SK-N-SH treated with all-trans-retinoic acid at 6 μM for 48 hours (cell line): ENCODE results near the gene HOMEZ.

ENCODE experiments used
- ARNTL ChIP-seq: fragments of 450-650 bp; formaldehyde crosslinking; IDR thresholded peaks from 2 replicates; pipeline ENCODE4 v1.5.0; 2020; ENCODE audit warnings: low read depth, mild to moderate bottlenecking, moderate library complexity, borderline replicate concordance
- ISL1 ChIP-seq: fragments of 250-450 bp; sonication (Bioruptor Pico); IDR thresholded peaks from 2 replicates; pipeline ENCODE4 v2.1.2; 2022; ENCODE audit warnings: mild to moderate bottlenecking, moderate library complexity
- PPARA ChIP-seq: fragments of 250-450 bp; sonication (Bioruptor Pico); IDR thresholded peaks from 2 replicates; pipeline ENCODE4 v1.5.0; 2020; ENCODE audit warnings: mild to moderate bottlenecking, borderline replicate concordance
- RARB ChIP-seq: fragments of 250-450 bp; sonication (Bioruptor Pico); IDR thresholded peaks from 2 replicates; pipeline ENCODE4 v1.8.0; 2021; ENCODE audit warnings: mild to moderate bottlenecking, moderate library complexity
- TCF4 ChIP-seq: fragments of 250-450 bp; sonication (Bioruptor Pico); IDR thresholded peaks from 2 replicates; pipeline ENCODE4 v1.8.0; 2021; ENCODE audit warnings: mild to moderate bottlenecking, moderate library complexity, borderline replicate concordance
- TSHZ2 ChIP-seq: fragments of 250-450 bp; sonication (Bioruptor Pico); IDR thresholded peaks from 2 replicates; pipeline ENCODE4 v1.5.0; 2020; ENCODE audit warnings: mild to moderate bottlenecking, moderate library complexity
- ZC3H10 ChIP-seq: fragments of 250-450 bp; sonication (Bioruptor Pico); IDR thresholded peaks from 2 replicates; pipeline ENCODE4 v1.5.1; 2021; ENCODE audit warnings: mild to moderate bottlenecking, moderate library complexity
- ZFP30 ChIP-seq: fragments of 450-650 bp; formaldehyde crosslinking; IDR thresholded peaks from 2 replicates; pipeline ENCODE4 v1.5.0; 2022; ENCODE audit warnings: mild to moderate bottlenecking, moderate library complexity
- ZNF565 ChIP-seq: fragments of 450-650 bp; formaldehyde crosslinking; conservative IDR thresholded peaks from 2 replicates; pipeline ENCODE4 v1.5.0; 2020; ENCODE audit warnings: low read depth, mild to moderate bottlenecking, moderate library complexity
- ZNF8 ChIP-seq: fragments of 450-650 bp; formaldehyde crosslinking; IDR thresholded peaks from 2 replicates; pipeline ENCODE4 v1.5.0; 2020; ENCODE audit warnings: mild to moderate bottlenecking, moderate library complexity
- TF ChIP-seq, protein P1 (sequence below): fragments of 250-450 bp; sonication (Bioruptor Pico); IDR thresholded peaks from 2 replicates; pipeline ENCODE4 v1.8.0; 2020; ENCODE audit warnings: mild to moderate bottlenecking, moderate library complexity, borderline replicate concordance
- TF ChIP-seq, protein P2 (sequence below): fragments of 250-450 bp; sonication (Bioruptor Pico); IDR thresholded peaks from 2 replicates; pipeline ENCODE4 v1.5.1; 2020; ENCODE audit warnings: low read depth, mild to moderate bottlenecking, moderate library complexity

DNA sequence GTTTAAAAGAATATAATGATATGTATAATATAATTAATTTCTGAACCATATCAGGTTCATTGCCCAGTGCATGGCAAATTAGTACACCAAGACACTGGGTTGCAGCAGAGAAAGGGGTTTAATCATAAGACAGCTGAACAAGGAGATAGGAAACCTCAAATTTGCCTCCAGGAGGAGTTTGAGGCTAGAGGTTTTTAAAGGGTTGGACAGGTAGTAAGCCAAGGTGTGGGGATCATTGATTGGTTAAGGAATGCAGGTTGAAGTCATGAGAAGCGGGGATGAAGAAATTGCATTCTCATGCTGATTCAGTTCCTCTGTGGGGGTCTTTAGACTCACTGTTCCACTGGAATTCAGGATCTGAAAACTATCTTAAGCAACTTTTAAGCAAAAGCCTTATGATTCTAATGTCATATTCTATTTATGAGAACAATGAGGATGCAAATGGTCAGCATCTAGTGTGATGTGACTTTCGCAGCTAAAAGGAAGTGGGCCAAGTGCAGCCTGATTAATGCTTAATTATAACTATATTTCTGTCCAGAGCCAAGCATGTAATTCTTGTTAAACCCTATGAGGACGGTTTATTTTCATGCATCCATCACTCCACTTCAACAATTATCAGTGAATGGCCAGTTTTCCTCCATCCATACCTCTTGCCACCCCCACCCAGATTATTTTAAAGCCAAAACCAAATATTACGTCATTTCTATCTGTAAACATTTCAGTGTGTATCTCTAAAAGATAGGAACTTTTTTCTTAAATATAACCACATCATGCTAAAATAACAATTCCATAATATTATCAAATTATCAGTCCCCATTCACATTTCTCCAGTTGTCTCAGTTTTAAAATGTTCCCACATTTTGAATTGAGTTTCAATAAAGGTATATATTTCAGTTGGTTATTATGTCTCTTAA, 33.3 kb downstream of the HOMEZ start:
- TF ChIP-seq, protein P1, sequence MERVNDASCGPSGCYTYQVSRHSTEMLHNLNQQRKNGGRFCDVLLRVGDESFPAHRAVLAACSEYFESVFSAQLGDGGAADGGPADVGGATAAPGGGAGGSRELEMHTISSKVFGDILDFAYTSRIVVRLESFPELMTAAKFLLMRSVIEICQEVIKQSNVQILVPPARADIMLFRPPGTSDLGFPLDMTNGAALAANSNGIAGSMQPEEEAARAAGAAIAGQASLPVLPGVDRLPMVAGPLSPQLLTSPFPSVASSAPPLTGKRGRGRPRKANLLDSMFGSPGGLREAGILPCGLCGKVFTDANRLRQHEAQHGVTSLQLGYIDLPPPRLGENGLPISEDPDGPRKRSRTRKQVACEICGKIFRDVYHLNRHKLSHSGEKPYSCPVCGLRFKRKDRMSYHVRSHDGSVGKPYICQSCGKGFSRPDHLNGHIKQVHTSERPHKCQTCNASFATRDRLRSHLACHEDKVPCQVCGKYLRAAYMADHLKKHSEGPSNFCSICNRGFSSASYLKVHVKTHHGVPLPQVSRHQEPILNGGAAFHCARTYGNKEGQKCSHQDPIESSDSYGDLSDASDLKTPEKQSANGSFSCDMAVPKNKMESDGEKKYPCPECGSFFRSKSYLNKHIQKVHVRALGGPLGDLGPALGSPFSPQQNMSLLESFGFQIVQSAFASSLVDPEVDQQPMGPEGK (CRISPR knock-in tag): no peak
- TF ChIP-seq ZFP30 (CRISPR knock-in tag) (no peak), ZC3H10 (CRISPR knock-in tag) (no peak), RARB (CRISPR knock-in tag) (no peak), ZNF8 (CRISPR knock-in tag) (no peak), ZNF565 (CRISPR knock-in tag) (no peak), ISL1 (no peak), TSHZ2 (CRISPR knock-in tag) (no peak), ARNTL (CRISPR knock-in tag) (no peak), TCF4 (CRISPR knock-in tag) (no peak), PPARA (CRISPR knock-in tag) (no peak)
- TF ChIP-seq, protein P2, sequence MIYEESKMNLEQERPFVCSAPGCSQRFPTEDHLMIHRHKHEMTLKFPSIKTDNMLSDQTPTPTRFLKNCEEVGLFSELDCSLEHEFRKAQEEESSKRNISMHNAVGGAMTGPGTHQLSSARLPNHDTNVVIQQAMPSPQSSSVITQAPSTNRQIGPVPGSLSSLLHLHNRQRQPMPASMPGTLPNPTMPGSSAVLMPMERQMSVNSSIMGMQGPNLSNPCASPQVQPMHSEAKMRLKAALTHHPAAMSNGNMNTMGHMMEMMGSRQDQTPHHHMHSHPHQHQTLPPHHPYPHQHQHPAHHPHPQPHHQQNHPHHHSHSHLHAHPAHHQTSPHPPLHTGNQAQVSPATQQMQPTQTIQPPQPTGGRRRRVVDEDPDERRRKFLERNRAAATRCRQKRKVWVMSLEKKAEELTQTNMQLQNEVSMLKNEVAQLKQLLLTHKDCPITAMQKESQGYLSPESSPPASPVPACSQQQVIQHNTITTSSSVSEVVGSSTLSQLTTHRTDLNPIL (CRISPR knock-in tag): no peak
